ENCODE results near the gene HPCA. TPM values are rescaled to one million over a fixed set of nuclear protein-coding genes. Genes with fewer than 3 reads are reported as not detected.

Gene HPCA
- total and polyA plus RNA-seq, 2 of the 8 experiments (the other 6 are each of a cell fraction or from before 2014, with no cell fraction given): 0.70 to 1.4 TPM

GRCh38 chr1:32889731-32890278 lies 3.5 kb downstream of the HPCA start:
- DNase-seq (ENCODE audit: low read depth in 1 of 2, low spot score in 2 of 2) (no peak), FAIRE-seq (no peak)
- CTCF ChIA-PET (ENCODE audit: partially characterized antibody): interaction anchor here (0.7 to 16.6 kb wide), 11 partner anchors 11 to 205 kb away, joined by 3 to 382 read pairs (median 4); partner anchors contain the start of genes FNDC5 and HPCA
- Histone ChIP-seq H2BK20ac (ENCODE audit: low read length) (no peak overlapping the region), H3K14ac (ENCODE audit: insufficient read length) (no peak overlapping the region), H4K5ac (ENCODE audit: insufficient read length, low read depth, low read length) (no peak overlapping the region), H3K23ac (ENCODE audit: insufficient read length) (no peak overlapping the region), H3K23me2 (ENCODE audit: low read depth, low read length) (peaks cover 7% of the 10 kb centered on the region; the same call in 1 of the 2 replicates), H3K79me1 (ENCODE audit: low read depth, low read length) (no peaks in the 10 kb centered on the region), H4K91ac (replicated peaks; ENCODE audit: insufficient read length, low read length) (no peak overlapping the region), H3K4me1 (replicated peaks in 1 of 4; ENCODE audit: control insufficient read depth in 3 of 4, insufficient read depth in 4 of 4, low read length in 3 of 4) (peaks cover 0 to 19% (median 9%) of the 10 kb centered on the region in 4 experiments; a peak in 6 of 7 replicates), H3K4me3 (ENCODE audit: extremely low read depth in 1 of 4, insufficient read depth in 2 of 4, low read depth in 3 of 4, low read length in 4 of 4) (no peak overlapping the region), H3K36me3 (ENCODE audit: control insufficient read depth in 2 of 4, insufficient read depth in 4 of 4, low read length in 3 of 4) (no peaks in the 10 kb centered on the region), H3K27ac (ENCODE audit: low read depth, low read length) (no peak overlapping the region), H3K56ac (replicated peaks; ENCODE audit: insufficient read length, low read depth, low read length) (no peak overlapping the region), H3K9ac (replicated peaks in 1 of 4; ENCODE audit: extremely low read depth in 1 of 4, low read depth in 3 of 4, low read length in 3 of 4) (no peak overlapping the region), H2AK5ac (ENCODE audit: low read depth, low read length) (no peak overlapping the region), H3K4me2 (ENCODE audit: insufficient read depth in 1 of 2, low read depth in 2 of 2, low read length in 2 of 2) (no peak overlapping the region), H4K20me1 (replicated peaks in 1 of 2; ENCODE audit: control insufficient read depth in 1 of 2, insufficient read depth in 2 of 2, low read length in 2 of 2) (peaks cover 0 to 18% of the 10 kb centered on the region in 2 experiments), H3K18ac (ENCODE audit: extremely low read depth, low read length) (no peak overlapping the region), H2AFZ (ENCODE audit: low read length) (no peak overlapping the region), H3K4ac (replicated peaks; ENCODE audit: insufficient read length, low read depth, low read length) (no peak overlapping the region), H3K9me3 (ENCODE audit: insufficient read depth in 2 of 2, low read depth in 1 of 2, low read length in 1 of 2) (peaks cover 0 to 6% of the 10 kb centered on the region in 2 experiments; a peak in 1 of 4 replicates), H3K27me3 (replicated peaks in 1 of 4; ENCODE audit: control insufficient read depth in 3 of 4, extremely low read depth in 1 of 4, insufficient read depth in 3 of 4, low read length in 3 of 4) (peaks cover 5 to 54% (median 32%) of the 10 kb centered on the region in 4 experiments), H2BK12ac (ENCODE audit: low read depth, low read length) (no peak overlapping the region), H2BK15ac (ENCODE audit: low read length) (no peak overlapping the region), H2BK5ac (ENCODE audit: low read depth, low read length) (no peak overlapping the region), H4K8ac (ENCODE audit: extremely low read depth, insufficient read depth, low read length) (no peak overlapping the region), H3K79me2 (ENCODE audit: control insufficient read depth in 1 of 2, insufficient read depth in 2 of 2, low read length in 2 of 2) (no peaks in the 10 kb centered on the region), H2BK120ac (replicated peaks; ENCODE audit: low read depth, low read length) (no peak overlapping the region)
- POLR2A ChIA-PET (ENCODE audit: partially characterized antibody): interaction anchor here (0.7 kb wide), 1 partner anchor 38 kb away, joined by 3 read pairs; no protein-coding TSS in a partner anchor
- WGBS, 2 experiments (ENCODE audit: extremely low coverage in 1 of 2, insufficient coverage in 1 of 2, insufficient read length in 1 of 2, insufficient replicate concordance in 2 of 2, low coverage in 1 of 2, low lambda C conversion rate in 2 of 2, missing lambda C conversion rate in 1 of 2): 82% methylated on average over 3 of the region's 3 CpGs; no CpG with 5 or more reads in 1 of the 2 experiments
